Heart right ventricle (tissue), 16 donors: ENCODE measurements around the gene MAGEA10. TPM values are rescaled to one million over a fixed set of nuclear protein-coding genes. Genes with fewer than 3 reads are reported as not detected.

Experiments used
- ATAC-seq, 8 donors: fragments of 200-7000 bp; cut with Tn5 transposase; one replicate each; pipeline ENCODE4 v1.9.1; 2020; ENCODE audit warnings: mild to moderate bottlenecking in 8 of 8, moderate library complexity in 8 of 8, moderate number of reproducible peaks in 1 of 8
- DNase-seq, 2 donors: peaks; one replicate each; pipeline ENCODE4 v3.0.0-alpha.2; 2020
- H3K27ac ChIP-seq, 10 donors: fragments of 200-600 bp; sonication (generic) in 2 of 10; one replicate each; pipeline versions ENCODE4 v1.5.0 to v1.8.0; 2020 to 2022; ENCODE audit warnings: mild to moderate bottlenecking in 3 of 10
- H3K27me3 ChIP-seq, 7 donors: fragments of 200-600 bp; one replicate each; pipeline ENCODE4 v1.8.0; 2021 to 2022; ENCODE audit warnings: mild to moderate bottlenecking in 2 of 7
- H3K36me3 ChIP-seq, 9 donors: fragments of 200-600 bp; sonication (generic) in 1 of 9; one replicate each; pipeline versions ENCODE4 v1.5.0 to v1.8.0; 2020 to 2022; ENCODE audit warnings: mild to moderate bottlenecking in 2 of 9
- H3K4me1 ChIP-seq, 9 donors: fragments of 200-600 bp; sonication (generic) in 1 of 9; one replicate each; pipeline versions ENCODE4 v1.5.0 to v1.8.0; 2020 to 2022; ENCODE audit warnings: mild to moderate bottlenecking in 4 of 9
- H3K4me3 ChIP-seq, 10 donors: fragments of 200-600 bp; sonication (generic) in 2 of 10; one replicate each; pipeline versions ENCODE4 v1.5.0 to v1.8.0; 2020 to 2022; ENCODE audit warnings: mild to moderate bottlenecking in 7 of 10, moderate library complexity in 2 of 10
- H3K9me3 ChIP-seq, 11 donors: fragments of 200-600 bp in 10 of 11; sonication (generic) in 2 of 11; one replicate each; pipeline versions ENCODE4 v1.5.0 to v1.8.0; 2013 to 2022; ENCODE audit warnings: mild to moderate bottlenecking in 2 of 11, control low read depth in 1 of 11, moderate library complexity in 1 of 11
- WGBS, 2 donors: extraction: QIAGEN DNeasy Blood & Tissue Kit; methylation state at CpG; one replicate each; pipeline ENCODE4 v1.1.7; 2013; ENCODE audit warnings: inconsistent platforms in 1 of 2; 5-methylcytosine and 5-hydroxymethylcytosine counted together
- intact Hi-C, 10 donors: fragments of 100-400 bp; cut with DNase I; formaldehyde crosslinking; loops; one replicate each; pipeline versions ENCODE4 v1.11.1 to v1.14.2; 2022
- polyA plus RNA-seq, 2 donors: library from polyadenylated mRNA; stranded (reverse); fragments of 200-250 nt; gene quantifications; one replicate each; pipeline ENCODE4 v1.2.3, GENCODE V29; 2013
- total RNA-seq, 10 donors: library from RNA; stranded (reverse); fragmentation: NEBNext Ultra II Directional in 3 of 10; extraction: Animal tissue kit (Norgen Biotek cat#: 25700) in 3 of 10; gene quantifications; one replicate each; pipeline versions ENCODE4 v1.2.1 to v1.2.4, GENCODE V29; 2021 to 2023
- TF ChIP-seq, protein P1 (sequence below), 9 donors: fragments of 200-600 bp; sonication (generic) in 2 of 9; IDR thresholded peaks; one replicate each; pipeline versions ENCODE4 v1.5.0 to v1.8.0; 2021 to 2022; ENCODE audit warnings: antibody characterized with exemption in 9 of 9, mild to moderate bottlenecking in 5 of 9, moderate library complexity in 1 of 9
- donor health status: Arrhythmogenic right ventricular cardiomyopathy.
- donor health status: ischemic (EF 13 %, LVEDD 7.1; RV severe dilation, severe dysfunction).
- donor health status: healthy with polysubstance abuse.
- donor health status: DM: no; HTN: yes; CAD: no.
- donor health status: DM: no; HTN: no; CAD: no.
- donor health status: ischemic (EF 25% LVEDD 6.9; RV normal size, moderate dysfunction).
- donor health status: ischemic (EF 25% LVEDD 5.7; RV mildly dilated, moderate dysfunction).
- donor health status: healthy.
- donor health status: DM: yes; HTN: yes; CAD: no.
- donor health status: Ischemic cardiomyopathy.
- donor health status: ischemic (EF 35%, LVEDD 5.7; RV mildly dilated, moderate dysfunction).
- donor health status: nonischemic (EF 11% LVEDD 7.7; RV severe dilation, severe dysfunction).
- donor health status: DM: yes; HTN: yes; CAD: no.
- donor health status: PGD.
- donor health status: ischemic (EF 29% LVEDD 5.4; RV normal size, mild dysfunction).
- donor health status: nonischemic (EF 23%, LVEDD 6.1; RV moderate dilation, normal function).

MAGEA10 gene
- total and polyA plus RNA-seq, 12 donors, result not detected

DNA sequence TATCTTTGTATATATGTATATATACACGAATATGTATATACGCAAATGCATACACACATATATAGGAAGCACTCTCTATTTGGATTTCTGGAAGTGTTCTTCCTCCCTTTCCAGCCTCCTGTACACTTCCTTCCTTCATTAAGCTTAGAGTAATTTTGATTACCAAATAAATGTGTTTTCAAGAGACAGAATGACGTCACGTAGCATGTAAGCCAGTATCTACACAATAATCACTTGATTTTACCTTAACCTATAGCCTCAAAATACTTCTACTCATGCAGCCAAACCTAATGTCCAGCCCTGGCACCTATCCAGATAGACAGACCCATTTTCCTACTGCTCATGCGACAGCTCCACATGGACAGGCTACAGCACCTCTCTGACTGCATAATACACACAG, 29.9 kb downstream of the MAGEA10 start:
- WGBS, 2 donors, result 87% methylated on average over 5 of the region's 5 CpGs
- TF ChIP-seq, protein P1, sequence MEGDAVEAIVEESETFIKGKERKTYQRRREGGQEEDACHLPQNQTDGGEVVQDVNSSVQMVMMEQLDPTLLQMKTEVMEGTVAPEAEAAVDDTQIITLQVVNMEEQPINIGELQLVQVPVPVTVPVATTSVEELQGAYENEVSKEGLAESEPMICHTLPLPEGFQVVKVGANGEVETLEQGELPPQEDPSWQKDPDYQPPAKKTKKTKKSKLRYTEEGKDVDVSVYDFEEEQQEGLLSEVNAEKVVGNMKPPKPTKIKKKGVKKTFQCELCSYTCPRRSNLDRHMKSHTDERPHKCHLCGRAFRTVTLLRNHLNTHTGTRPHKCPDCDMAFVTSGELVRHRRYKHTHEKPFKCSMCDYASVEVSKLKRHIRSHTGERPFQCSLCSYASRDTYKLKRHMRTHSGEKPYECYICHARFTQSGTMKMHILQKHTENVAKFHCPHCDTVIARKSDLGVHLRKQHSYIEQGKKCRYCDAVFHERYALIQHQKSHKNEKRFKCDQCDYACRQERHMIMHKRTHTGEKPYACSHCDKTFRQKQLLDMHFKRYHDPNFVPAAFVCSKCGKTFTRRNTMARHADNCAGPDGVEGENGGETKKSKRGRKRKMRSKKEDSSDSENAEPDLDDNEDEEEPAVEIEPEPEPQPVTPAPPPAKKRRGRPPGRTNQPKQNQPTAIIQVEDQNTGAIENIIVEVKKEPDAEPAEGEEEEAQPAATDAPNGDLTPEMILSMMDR (IDR thresholded peaks at IDR 0.05), result no peak
- Histone ChIP-seq H3K4me1 (no peaks in the 10 kb centered on the region), H3K4me3 (no peak overlapping the region), H3K27me3 (no peaks in the 10 kb centered on the region), H3K9me3 (no peaks in the 10 kb centered on the region), H3K27ac (no peak overlapping the region), H3K36me3 (no peaks in the 10 kb centered on the region)
- no peak for ATAC-seq
- intact Hi-C loops, result no loop called here
- no peak for DNase-seq

DNA sequence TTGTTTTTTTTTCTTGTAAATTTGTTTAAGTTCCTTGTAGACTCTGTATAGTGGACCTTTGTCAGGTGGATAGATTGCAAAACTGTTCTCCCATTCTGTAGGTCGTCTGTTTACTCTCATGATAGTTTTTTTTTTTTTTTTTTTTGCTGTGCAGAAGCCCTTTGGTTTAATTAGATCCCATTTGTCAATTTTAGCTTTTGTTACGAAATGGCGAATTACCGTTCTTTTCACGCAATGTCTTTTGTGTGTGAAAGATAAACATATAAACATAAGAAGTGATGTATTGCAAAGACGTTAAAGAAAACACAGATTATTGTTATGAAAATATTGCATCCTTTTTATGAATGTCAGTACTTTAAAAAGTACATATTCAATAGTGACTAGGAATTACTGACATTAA, 34.5 kb downstream of the MAGEA10 start:
- no peaks in the 10 kb centered on the region for H3K9me3 ChIP-seq
- 92 to 93% methylated on average over 6 of the region's 6 CpGs for WGBS, 2 donors
- no peak overlapping the region for H3K4me3 ChIP-seq
- no peaks in the 10 kb centered on the region for H3K4me1 ChIP-seq
- TF ChIP-seq, protein P1 (IDR thresholded peaks at IDR 0.05), result no peak
- ATAC-seq (no peak), DNase-seq (no peak)
- no peaks in the 10 kb centered on the region for H3K27me3 ChIP-seq
- no peak overlapping the region for H3K27ac ChIP-seq
- H3K36me3 ChIP-seq, result no peaks in the 10 kb centered on the region
- intact Hi-C loops, result no loop called here

DNA sequence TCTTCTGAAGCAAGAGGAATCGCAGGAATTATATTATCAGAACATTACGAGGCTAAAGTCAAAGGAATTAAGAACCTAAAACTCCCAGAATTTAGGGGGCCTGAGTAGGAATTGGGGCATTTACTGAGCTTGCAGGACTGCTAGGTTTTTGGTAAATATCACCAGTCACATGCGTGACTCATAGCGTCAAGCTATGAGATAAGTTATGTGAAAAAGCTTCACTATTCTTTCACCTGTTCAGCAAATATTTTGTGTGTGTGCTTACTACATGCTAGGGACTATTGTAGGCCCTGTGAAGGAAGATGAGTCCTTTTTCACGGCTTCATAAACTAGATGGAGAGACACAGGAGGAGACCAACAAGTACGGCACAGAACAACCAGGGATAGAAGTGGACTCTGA, 52.2 kb downstream of the MAGEA10 start:
- Histone ChIP-seq H3K27ac (no peak overlapping the region), H3K4me1 (no peaks in the 10 kb centered on the region), H3K27me3 (no peaks in the 10 kb centered on the region), H3K4me3 (no peak overlapping the region), H3K36me3 (no peaks in the 10 kb centered on the region), H3K9me3 (peaks cover 0 to 5% (median 0%) of the 10 kb centered on the region in 11 donors)
- DNase-seq (no peak), ATAC-seq (no peak)
- TF ChIP-seq, protein P1 (IDR thresholded peaks at IDR 0.05), result no peak
- intact Hi-C loops, result no loop called here
- WGBS, 2 donors, result 89 to 91% methylated on average over 6 of the region's 6 CpGs

Other genes starting within 250 kb of the MAGEA10 start
- not detected for gene MAGEA4, start 225.7 kb downstream of the MAGEA10 start, total RNA-seq
- not detected for gene MAGEA4, start 225.7 kb downstream of the MAGEA10 start, polyA plus RNA-seq
- gene GABRE, start 163.9 kb downstream of the MAGEA10 start, total RNA-seq, result 10 to 100 TPM; 17.1 to 77.8 (median 36.2) TPM
- gene GABRE, start 163.9 kb downstream of the MAGEA10 start, polyA plus RNA-seq, result 10 to 100 TPM in 1 of 2 donors, 1 to 10 TPM in 1; 2.8 to 32.3 TPM